ENCODE results near the gene TMEM154. TPM values are rescaled to one million over a fixed set of nuclear protein-coding genes. Genes with fewer than 3 reads are reported as not detected.

TMEM154 gene
- total and polyA plus RNA-seq, 10 of the 15 experiments (the other 5 are each of a cell fraction or from before 2014, with no cell fraction given): 5.1 to 41.4 (median 18.2) TPM

DNA sequence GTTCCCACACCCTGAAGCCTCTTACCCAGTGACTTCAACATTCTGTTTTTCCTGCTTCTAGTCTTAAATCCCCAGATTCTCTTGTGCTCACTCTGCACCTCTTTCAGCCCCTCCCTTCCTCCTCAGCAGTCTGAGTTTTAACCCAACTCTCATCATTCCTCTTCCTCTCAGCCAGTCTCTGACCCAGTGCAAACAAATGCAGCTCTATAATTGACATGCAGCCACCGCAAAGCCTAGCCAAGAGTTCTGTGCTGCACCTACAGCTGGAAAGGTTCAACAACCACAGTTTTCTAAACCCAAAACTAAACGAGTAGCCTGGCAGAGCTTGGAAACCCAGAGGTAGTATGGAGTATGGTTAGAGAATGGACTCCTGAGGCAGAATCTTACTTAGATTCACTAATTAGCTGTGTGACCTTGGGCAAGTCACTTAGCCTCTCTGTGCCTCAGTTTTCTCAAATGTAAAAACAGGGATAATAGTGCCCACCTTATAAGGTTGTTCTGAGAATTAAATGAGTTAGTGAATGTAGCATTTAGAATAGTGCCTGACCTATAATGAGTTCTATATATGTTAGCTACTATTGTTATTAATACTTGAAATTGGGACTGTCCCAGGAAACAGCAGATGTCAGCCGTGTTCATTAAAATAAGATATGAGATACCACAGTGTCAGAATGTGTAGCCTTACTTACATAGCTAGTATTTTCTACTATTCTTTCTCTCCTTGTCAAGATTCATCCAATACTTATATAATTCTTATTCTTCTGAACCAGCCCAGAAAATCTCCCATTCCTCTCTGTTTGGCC is 3.5 kb downstream of the TMEM154 start (continued):
- no peak for TF ChIP-seq RB1 (IDR thresholded peaks at IDR 0.05; ENCODE audit: borderline replicate concordance)
- TF ChIP-seq, protein P1, sequence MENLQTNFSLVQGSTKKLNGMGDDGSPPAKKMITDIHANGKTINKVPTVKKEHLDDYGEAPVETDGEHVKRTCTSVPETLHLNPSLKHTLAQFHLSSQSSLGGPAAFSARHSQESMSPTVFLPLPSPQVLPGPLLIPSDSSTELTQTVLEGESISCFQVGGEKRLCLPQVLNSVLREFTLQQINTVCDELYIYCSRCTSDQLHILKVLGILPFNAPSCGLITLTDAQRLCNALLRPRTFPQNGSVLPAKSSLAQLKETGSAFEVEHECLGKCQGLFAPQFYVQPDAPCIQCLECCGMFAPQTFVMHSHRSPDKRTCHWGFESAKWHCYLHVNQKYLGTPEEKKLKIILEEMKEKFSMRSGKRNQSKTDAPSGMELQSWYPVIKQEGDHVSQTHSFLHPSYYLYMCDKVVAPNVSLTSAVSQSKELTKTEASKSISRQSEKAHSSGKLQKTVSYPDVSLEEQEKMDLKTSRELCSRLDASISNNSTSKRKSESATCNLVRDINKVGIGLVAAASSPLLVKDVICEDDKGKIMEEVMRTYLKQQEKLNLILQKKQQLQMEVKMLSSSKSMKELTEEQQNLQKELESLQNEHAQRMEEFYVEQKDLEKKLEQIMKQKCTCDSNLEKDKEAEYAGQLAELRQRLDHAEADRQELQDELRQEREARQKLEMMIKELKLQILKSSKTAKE (IDR thresholded peaks at IDR 0.05; ENCODE audit: low read depth, poor library complexity, severe bottlenecking): no peak
- no peak for TF ChIP-seq HDAC6 (IDR thresholded peaks at IDR 0.05; ENCODE audit: unreplicated experiment)
- TF ChIP-seq MXI1 (IDR thresholded peaks at IDR 0.05; ENCODE audit: low read depth, low read length): no peak
- TF ChIP-seq ASH2L (IDR thresholded peaks at IDR 0.05; ENCODE audit: borderline replicate concordance, low read depth): no peak
- TF ChIP-seq MTA2 (IDR thresholded peaks at IDR 0.05; ENCODE audit: low read depth): peak; percentile 71; the same call in 1 of the 2 replicates
- TF ChIP-seq, protein P2, sequence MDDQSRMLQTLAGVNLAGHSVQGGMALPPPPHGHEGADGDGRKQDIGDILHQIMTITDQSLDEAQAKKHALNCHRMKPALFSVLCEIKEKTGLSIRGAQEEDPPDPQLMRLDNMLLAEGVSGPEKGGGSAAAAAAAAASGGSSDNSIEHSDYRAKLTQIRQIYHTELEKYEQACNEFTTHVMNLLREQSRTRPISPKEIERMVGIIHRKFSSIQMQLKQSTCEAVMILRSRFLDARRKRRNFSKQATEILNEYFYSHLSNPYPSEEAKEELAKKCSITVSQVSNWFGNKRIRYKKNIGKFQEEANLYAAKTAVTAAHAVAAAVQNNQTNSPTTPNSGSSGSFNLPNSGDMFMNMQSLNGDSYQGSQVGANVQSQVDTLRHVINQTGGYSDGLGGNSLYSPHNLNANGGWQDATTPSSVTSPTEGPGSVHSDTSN (IDR thresholded peaks at IDR 0.05; ENCODE audit: insufficient replicate concordance, low read depth, low read length): no peak
- TF ChIP-seq RUNX3 (IDR thresholded peaks at IDR 0.05; ENCODE audit: low read length): peak; percentile 68
- no peak for TF ChIP-seq SREBF1 (IDR thresholded peaks at IDR 0.05; ENCODE audit: low read length)
- TF ChIP-seq EZH2 (IDR thresholded peaks at IDR 0.05; ENCODE audit: borderline replicate concordance, control insufficient read depth, low read depth, low read length): no peak
- TF ChIP-seq ZNF217 (IDR thresholded peaks at IDR 0.05): peak; percentile 89
